Upper lobe of left lung (tissue), 4 donors: ENCODE results near the gene LAMA5.

Experiments
- EP300 ChIP-seq, 4 donors: sonication (generic); formaldehyde crosslinking; IDR thresholded peaks; one replicate each; pipeline ENCODE4 v1.5.1; 2017; ENCODE audit warnings: antibody characterized with exemption in 4 of 4, control low read depth in 2 of 4
- POLR2A ChIP-seq, 4 donors: fragments of 450-650 bp; IDR thresholded peaks; one replicate each; pipeline ENCODE4 v1.5.1; 2016 to 2017; ENCODE audit warnings: antibody characterized with exemption in 4 of 4, mild to moderate bottlenecking in 2 of 4
- TF ChIP-seq, protein P1 (sequence below), 6 experiments: fragments of 450-650 bp in 4 of 6; fragments of 200-600 bp in 2 of 6; sonication (generic) in 2 of 6; IDR thresholded peaks; one replicate each; pipeline ENCODE4 v1.5.1; 2016 to 2019; ENCODE audit warnings: antibody characterized with exemption in 6 of 6

GRCh38 chr20:62371588-62372041 is 4.5 kb upstream of the LAMA5 start:
- TF ChIP-seq EP300 (IDR thresholded peaks at IDR 0.05) = no peak
- TF ChIP-seq POLR2A (IDR thresholded peaks at IDR 0.05) = no peak
- TF ChIP-seq, protein P1, sequence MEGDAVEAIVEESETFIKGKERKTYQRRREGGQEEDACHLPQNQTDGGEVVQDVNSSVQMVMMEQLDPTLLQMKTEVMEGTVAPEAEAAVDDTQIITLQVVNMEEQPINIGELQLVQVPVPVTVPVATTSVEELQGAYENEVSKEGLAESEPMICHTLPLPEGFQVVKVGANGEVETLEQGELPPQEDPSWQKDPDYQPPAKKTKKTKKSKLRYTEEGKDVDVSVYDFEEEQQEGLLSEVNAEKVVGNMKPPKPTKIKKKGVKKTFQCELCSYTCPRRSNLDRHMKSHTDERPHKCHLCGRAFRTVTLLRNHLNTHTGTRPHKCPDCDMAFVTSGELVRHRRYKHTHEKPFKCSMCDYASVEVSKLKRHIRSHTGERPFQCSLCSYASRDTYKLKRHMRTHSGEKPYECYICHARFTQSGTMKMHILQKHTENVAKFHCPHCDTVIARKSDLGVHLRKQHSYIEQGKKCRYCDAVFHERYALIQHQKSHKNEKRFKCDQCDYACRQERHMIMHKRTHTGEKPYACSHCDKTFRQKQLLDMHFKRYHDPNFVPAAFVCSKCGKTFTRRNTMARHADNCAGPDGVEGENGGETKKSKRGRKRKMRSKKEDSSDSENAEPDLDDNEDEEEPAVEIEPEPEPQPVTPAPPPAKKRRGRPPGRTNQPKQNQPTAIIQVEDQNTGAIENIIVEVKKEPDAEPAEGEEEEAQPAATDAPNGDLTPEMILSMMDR (IDR thresholded peaks at IDR 0.05) = no peak
